ENCODE results near the gene ANAPC5. TPM values are rescaled to one million over a fixed set of nuclear protein-coding genes. Genes with fewer than 3 reads are reported as not detected.
A peak's percentile ranks its signal among the peaks of the same experiment; 100 is the strongest.

Gene ANAPC5
- polyA plus RNA-seq, 3 donors: 67.3 to 161 (median 114) TPM

GRCh38 chr12:121297435-121297991 lies 54.7 kb downstream of the ANAPC5 start:
- 0% methylated on average over 12 of the region's 21 CpGs for WGBS (ENCODE audit: insufficient coverage)
- H3K36me3 ChIP-seq (replicated peaks in 1 of 2; ENCODE audit: control insufficient read depth in 1 of 2, insufficient read depth in 2 of 2, low read length in 2 of 2): no peaks in the 10 kb centered on the region
- peaks cover 50% of the 10 kb centered on the region for H3K79me2 ChIP-seq (ENCODE audit: insufficient read depth, low read length)
- peak overlapping the region; percentile 98 for H3K9ac ChIP-seq (ENCODE audit: insufficient read depth, low read length, poor library complexity, severe bottlenecking)
- peak overlapping the region; percentile 82 for H2AFZ ChIP-seq (ENCODE audit: insufficient read depth, low read depth, low read length, poor library complexity, severe bottlenecking)
- H3K9me3 ChIP-seq (replicated peaks in 1 of 2; ENCODE audit: control insufficient read depth in 1 of 2, insufficient read depth in 1 of 2, low read length in 2 of 2): no peaks in the 10 kb centered on the region
- H3K4me3 Mint-ChIP-seq: peak overlapping the region; percentile 87 to 92
- H3K27ac ChIP-seq (ENCODE audit: low read depth in 1 of 2, low read length in 2 of 2): peak overlapping the region; percentile 68 to 89
- H3K4me1 ChIP-seq (ENCODE audit: control insufficient read depth in 1 of 2, insufficient read depth in 2 of 2, low read length in 2 of 2): peaks cover 59 to 72% of the 10 kb centered on the region in 2 donors
- peaks cover 36% of the 10 kb centered on the region for H4K20me1 ChIP-seq (ENCODE audit: insufficient read depth, low read length)
- TF ChIP-seq CTCF (IDR thresholded peaks at IDR 0.05): no peak
- H3K27me3 Mint-ChIP-seq (ENCODE audit: low read depth in 3 of 3): no peaks in the 10 kb centered on the region
- H3K27ac Mint-ChIP-seq: peak overlapping the region; percentile 72 to 93 (median 89)
- peak overlapping the region; percentile 42 to 86 (median 85) for H3K4me3 ChIP-seq (replicated peaks in 1 of 3; ENCODE audit: low read depth in 2 of 3, low read length in 3 of 3)
- intact Hi-C loops (cut with micrococcal nuclease): no loop called here
- H3K36me3 Mint-ChIP-seq: peaks cover 0 to 4% of the 10 kb centered on the region in 2 donors
- peaks cover 52% of the 10 kb centered on the region for H3K4me1 Mint-ChIP-seq
- peaks cover 0 to 3% (median 0%) of the 10 kb centered on the region in 7 donors for H3K9me3 Mint-ChIP-seq
- peak; percentile 30 to 47 (median 41) for DNase-seq
- peak overlapping the region; percentile 92 for H3K4me2 ChIP-seq (replicated peaks; ENCODE audit: extremely low read depth, low read length, poor library complexity, severe bottlenecking)
- no peaks in the 10 kb centered on the region for H3K27me3 ChIP-seq (ENCODE audit: control insufficient read depth in 2 of 2, insufficient read depth in 2 of 2, low read length in 2 of 2)

GRCh38 chr12:121296618-121297434 lies 55.4 kb downstream of the ANAPC5 start, which contains the start of gene CAMKK2:
Gene CAMKK2 (minus strand): TSS chr12:121296709. CDS start chr12:121274526, 22,183 bp downstream.
- peaks cover 51% of the 10 kb centered on the region for H3K4me1 Mint-ChIP-seq
- Histone ChIP-seq H3K9ac (ENCODE audit: insufficient read depth, low read length, poor library complexity, severe bottlenecking) (peak within 1 kb of the TSS; percentile 98), H3K4me3 (replicated peaks in 1 of 3; ENCODE audit: low read depth in 2 of 3, low read length in 3 of 3) (peak within 1 kb of the TSS; percentile 77 to 90 (median 86)), H3K36me3 (replicated peaks in 1 of 2; ENCODE audit: control insufficient read depth in 1 of 2, insufficient read depth in 2 of 2, low read length in 2 of 2) (no peaks in the 10 kb centered on the region), H4K20me1 (ENCODE audit: insufficient read depth, low read length) (peaks cover 43% of the 10 kb centered on the region), H3K79me2 (ENCODE audit: insufficient read depth, low read length) (peaks cover 56% of the 10 kb centered on the region), H3K27ac (ENCODE audit: low read depth in 1 of 2, low read length in 2 of 2) (peak within 1 kb of the TSS; percentile 86 to 91), H3K4me1 (ENCODE audit: control insufficient read depth in 1 of 2, insufficient read depth in 2 of 2, low read length in 2 of 2) (peaks cover 60 to 72% of the 10 kb centered on the region in 2 donors), H3K27me3 (ENCODE audit: control insufficient read depth in 2 of 2, insufficient read depth in 2 of 2, low read length in 2 of 2) (no peaks in the 10 kb centered on the region), H3K9me3 (replicated peaks in 1 of 2; ENCODE audit: control insufficient read depth in 1 of 2, insufficient read depth in 1 of 2, low read length in 2 of 2) (no peaks in the 10 kb centered on the region), H3K4me2 (replicated peaks; ENCODE audit: extremely low read depth, low read length, poor library complexity, severe bottlenecking) (peak within 1 kb of the TSS; percentile 92), H2AFZ (ENCODE audit: insufficient read depth, low read depth, low read length, poor library complexity, severe bottlenecking) (peak within 1 kb of the TSS; percentile 82)
- peak within 1 kb of the TSS; percentile 89 to 97 (median 94) for H3K27ac Mint-ChIP-seq
- intact Hi-C loops (cut with micrococcal nuclease): no loop called here
- peaks cover 3 to 4% of the 10 kb centered on the region in 2 donors for H3K36me3 Mint-ChIP-seq
- WGBS (ENCODE audit: insufficient coverage): under 1% methylated on average over 104 of the region's 104 CpGs
- H3K4me3 Mint-ChIP-seq: peak within 1 kb of the TSS; percentile 94 to 95
- TF ChIP-seq CTCF (IDR thresholded peaks at IDR 0.05): peak; percentile 25
- H3K27me3 Mint-ChIP-seq (ENCODE audit: low read depth in 3 of 3): peaks cover 0 to 1% (median 0%) of the 10 kb centered on the region in 3 donors
- peak; percentile 82 to 86 (median 82) for DNase-seq
- H3K9me3 Mint-ChIP-seq: peaks cover 0 to 3% (median 0%) of the 10 kb centered on the region in 7 donors
